HCT116 (cell line): Measurements from ENCODE around the gene PHGDH. TPM values are rescaled to one million over a fixed set of nuclear protein-coding genes. Genes with fewer than 3 reads are reported as not detected.
A peak's percentile ranks its signal among the peaks of the same experiment; 100 is the strongest.

Experiments
- ATAC-seq: fragments of 200-7000 bp; cut with Tn5 transposase; 2 replicates; pipeline ENCODE4 v1.9.1; 2020; ENCODE audit warnings: mild to moderate bottlenecking, moderate library complexity
- BruUV-seq: library from RNA; stranded (reverse); fragments of 400-500 nt; replicated peaks from 2 replicates; lab custom pipeline; 2021; lab: Mats Ljungman, UMichigan
- CTCF ChIA-PET: fragments of 300-600 bp; sonication (Branson Sonifier 250); formaldehyde crosslinking; loops from one replicate; lab custom pipeline; 2021; ENCODE audit warnings: antibody characterized with exemption; lab: Charles Lee
- POLR2A ChIA-PET: fragments of 300-600, 350-600 bp; sonication (Branson Sonifier 250); formaldehyde crosslinking; loops from one replicate; lab custom pipeline; 2021; ENCODE audit warnings: antibody characterized with exemption; lab: Charles Lee
- RAD21 ChIA-PET, 2 experiments: fragments of 300-600 bp; sonication (Branson Sonifier 250); formaldehyde crosslinking; loops; one replicate each; lab custom pipeline; 2023; ENCODE audit warnings: low total read pairs in 2 of 2; ENCODE audit not compliant: uncharacterized antibody in 2 of 2, unreplicated experiment in 2 of 2, low non-redundant PET in 1 of 2; lab: Charles Lee
- DNase-seq: peaks from one replicate; pipeline ENCODE4 v3.0.0-alpha.2; 2010; ENCODE audit warnings: low read depth, low spot score
- H2AFZ ChIP-seq: fragments of 200-600 bp; shearing (Covaris generic), sonication (generic); 2 replicates; pipeline ENCODE4 v1.6.1; 2017; ENCODE audit warnings: low read depth, mixed run types, mixed read lengths, antibody characterized with exemption, low read length; ENCODE audit not compliant: poor library complexity, severe bottlenecking
- H3K27ac ChIP-seq: 2 replicates; pipeline ENCODE4 v1.5.1; 2012; ENCODE audit warnings: low read depth, low read length
- H3K27me3 ChIP-seq: fragments of 200-600 bp; sonication (generic); 2 replicates; pipeline ENCODE4 v1.6.1; 2016; ENCODE audit warnings: mixed run types, low read length, mixed read lengths; ENCODE audit not compliant: insufficient read depth
- H3K36me3 ChIP-seq, 2 experiments: fragments of 200-500 bp in 1 of 2; fragments of 200-600 bp in 1 of 2; sonication (Bioruptor generic) in 1 of 2; sonication (generic) in 1 of 2; 2 replicates each; pipeline versions ENCODE4 v1.5.1 to v1.6.1; 2014 to 2016; ENCODE audit warnings: low read length in 2 of 2, inconsistent platforms in 1 of 2, mixed read lengths in 1 of 2, mixed run types in 1 of 2; ENCODE audit not compliant: insufficient read depth in 2 of 2, control insufficient read depth in 1 of 2
- H3K4me1 ChIP-seq, 2 experiments: fragments of 200-600 bp in 1 of 2; sonication (generic) in 1 of 2; 2 replicates each; pipeline versions ENCODE4 v1.5.1 to v1.6.1; 2012 to 2017; ENCODE audit warnings: low read length in 2 of 2, inconsistent platforms in 1 of 2, mild to moderate bottlenecking in 1 of 2, mixed read lengths in 1 of 2, mixed run types in 1 of 2, moderate library complexity in 1 of 2; ENCODE audit not compliant: insufficient read depth in 2 of 2, control insufficient read depth in 1 of 2
- H3K4me2 ChIP-seq: fragments of 200-600 bp; sonication (generic); 2 replicates; pipeline ENCODE4 v1.6.1; 2017; ENCODE audit warnings: mixed run types, low read length, mixed read lengths
- H3K4me3 ChIP-seq, 2 experiments: fragments of 200-600 bp in 1 of 2; sonication (generic) in 1 of 2; replicated peaks in 1 of 2; 2 replicates each; pipeline ENCODE4 v1.5.1; 2011 to 2016; ENCODE audit warnings: low read length in 2 of 2, control low read depth in 1 of 2, low read depth in 1 of 2, mild to moderate bottlenecking in 1 of 2, mixed read lengths in 1 of 2, mixed run types in 1 of 2
- H3K79me2 ChIP-seq: fragments of 200-600 bp; sonication (generic); 2 replicates; pipeline ENCODE4 v1.6.1; 2017; ENCODE audit warnings: mild to moderate bottlenecking, mixed run types, low read length, moderate library complexity, mixed read lengths; ENCODE audit not compliant: insufficient read depth
- H3K9ac ChIP-seq: fragments of 200-600 bp; sonication (generic); 2 replicates; pipeline ENCODE4 v1.6.1; 2016; ENCODE audit warnings: low read length, mixed read lengths
- H3K9me2 ChIP-seq: fragments of 200-600 bp; sonication (generic), shearing (Covaris generic); 2 replicates; pipeline ENCODE4 v1.6.1; 2017; ENCODE audit warnings: mixed run types, mild to moderate bottlenecking, moderate library complexity; ENCODE audit not compliant: insufficient read depth
- H3K9me3 ChIP-seq, 2 experiments: fragments of 200-500 bp in 1 of 2; fragments of 200-600 bp in 1 of 2; sonication (Bioruptor generic) in 1 of 2; sonication (generic) in 1 of 2; 2 replicates each; pipeline ENCODE4 v1.6.1; 2014 to 2017; ENCODE audit warnings: low read length in 2 of 2, mixed read lengths in 2 of 2, inconsistent platforms in 1 of 2, low read depth in 1 of 2, mild to moderate bottlenecking in 1 of 2, mixed run types in 1 of 2, moderate library complexity in 1 of 2; ENCODE audit not compliant: control insufficient read depth in 1 of 2, insufficient read depth in 1 of 2
- H4K20me1 ChIP-seq: fragments of 200-600 bp; sonication (generic), shearing (Covaris generic); 2 replicates; pipeline ENCODE4 v1.6.1; 2017; ENCODE audit warnings: mixed run types, mild to moderate bottlenecking, moderate library complexity; ENCODE audit not compliant: insufficient read depth
- ATF3 ChIP-seq: IDR thresholded peaks from 2 replicates; pipeline ENCODE4 v1.6.1; 2012
- CTCF ChIP-seq, 3 experiments: fragments of 200-600 bp in 1 of 3; sonication (generic) in 1 of 3; IDR thresholded peaks in 2 of 3; conservative IDR thresholded peaks in 1 of 3; 2 replicates each; pipeline ENCODE4 v1.5.1; 2012 to 2017; ENCODE audit warnings: low read depth in 2 of 3, low read length in 2 of 3, antibody characterized with exemption in 1 of 3, borderline replicate concordance in 1 of 3, control low read depth in 1 of 3, mild to moderate bottlenecking in 1 of 3, mixed read lengths in 1 of 3, mixed run types in 1 of 3, moderate library complexity in 1 of 3; ENCODE audit not compliant: insufficient read depth in 1 of 3
- EGR1 ChIP-seq: IDR thresholded peaks from 2 replicates; pipeline ENCODE4 v1.6.1; 2012; ENCODE audit warnings: low read depth
- ELF1 ChIP-seq: IDR thresholded peaks from 2 replicates; pipeline ENCODE4 v1.6.1; 2012; ENCODE audit warnings: low read depth, borderline replicate concordance
- EZH2 ChIP-seq: fragments of 200-600 bp; sonication (generic); IDR thresholded peaks from 2 replicates; pipeline ENCODE4 v1.6.1; 2017; ENCODE audit warnings: antibody characterized with exemption, mixed run types
- FOSL1 ChIP-seq: IDR thresholded peaks from 2 replicates; pipeline ENCODE4 v1.6.1; 2012; ENCODE audit warnings: low read depth
- JUND ChIP-seq: IDR thresholded peaks from 2 replicates; pipeline ENCODE4 v1.6.1; 2012
- MAX ChIP-seq: IDR thresholded peaks from 2 replicates; pipeline ENCODE4 v1.6.1; 2012
- REST ChIP-seq: IDR thresholded peaks from 2 replicates; pipeline ENCODE4 v1.6.1; 2012; ENCODE audit warnings: low read depth
- SRF ChIP-seq: IDR thresholded peaks from 2 replicates; pipeline ENCODE4 v1.6.1; 2012; ENCODE audit warnings: low read depth
- TCF7L2 ChIP-seq: IDR thresholded peaks from 2 replicates; pipeline ENCODE4 v1.7.0; 2011; ENCODE audit warnings: borderline replicate concordance, inconsistent platforms; ENCODE audit not compliant: insufficient read depth, insufficient read length; ENCODE audit errors: extremely low read depth
- YY1 ChIP-seq: IDR thresholded peaks from 2 replicates; pipeline ENCODE4 v1.6.1; 2011; ENCODE audit warnings: low read length, low read depth, moderate library complexity, mild to moderate bottlenecking; ENCODE audit not compliant: insufficient replicate concordance; ENCODE audit errors: extremely low read depth
- ZBTB33 ChIP-seq: IDR thresholded peaks from 2 replicates; pipeline ENCODE4 v1.6.1; 2011; ENCODE audit warnings: mild to moderate bottlenecking, low read length, moderate library complexity; ENCODE audit not compliant: insufficient replicate concordance; ENCODE audit errors: extremely low read depth
- ZFX ChIP-seq: fragments of 450-650 bp; IDR thresholded peaks from 2 replicates; pipeline ENCODE4 v1.6.1; 2017
- intact Hi-C: fragments of 100-400 bp; cut with micrococcal nuclease; formaldehyde crosslinking; loops from 2 replicates; pipeline ENCODE4 v1.10.0; 2022
- total RNA-seq: library from RNA; stranded (reverse); gene quantifications from one replicate; pipeline ENCODE4 v1.2.1, GENCODE V29; 2021; ENCODE audit not compliant: unreplicated experiment

Gene PHGDH
- total RNA-seq, 1 experiment from 2014 or later = 187 TPM

GRCh38 chr1:119713039-119713748 lies 1.5 kb downstream of the PHGDH start (continued):
- TF ChIP-seq ATF3 = no peak
- TF ChIP-seq EZH2 = no peak
- TF ChIP-seq YY1 = no peak
- TF ChIP-seq REST = no peak
- TF ChIP-seq JUND = no peak
- no peak for TF ChIP-seq FOSL1
- no peak for TF ChIP-seq SRF
- no peak for TF ChIP-seq ZFX

- H2AFZ ChIP-seq = no peak overlapping the region
- H3K9me3 ChIP-seq = no peaks in the 10 kb centered on the region
- peak overlapping the region; percentile 94 for H3K4me2 ChIP-seq
- ChIA-PET POLR2A (no interaction called here), CTCF (interaction anchor here (0.9 kb wide), 1 partner anchor 39 kb away, joined by 3 read pairs; no protein-coding TSS in a partner anchor), RAD21 (no interaction called here)
- DNase-seq (no peak), ATAC-seq (no peak)
- intact Hi-C loops = no loop called here
- H3K4me1 ChIP-seq = peaks cover 16 to 18% of the 10 kb centered on the region in 2 experiments
- no TSS peak for BruUV-seq
- no peaks in the 10 kb centered on the region for H3K9me2 ChIP-seq
- H3K27ac ChIP-seq = peak overlapping the region; percentile 36; the same call in 1 of the 2 replicates
- H3K79me2 ChIP-seq = peaks cover 18% of the 10 kb centered on the region
- peak overlapping the region in 1 of 2 experiments; percentile 96; a peak in 2 of 4 replicates for H3K4me3 ChIP-seq
- H3K27me3 ChIP-seq = no peaks in the 10 kb centered on the region
- no peaks in the 10 kb centered on the region for H4K20me1 ChIP-seq
- no peak overlapping the region for H3K9ac ChIP-seq
- no peaks in the 10 kb centered on the region for H3K36me3 ChIP-seq
- TF ChIP-seq ZBTB33 = no peak
- no peak for TF ChIP-seq ELF1
- TF ChIP-seq MAX = no peak
- no peak for TF ChIP-seq TCF7L2
- TF ChIP-seq FOSL1 = no peak
- no peak for TF ChIP-seq SRF
- TF ChIP-seq JUND = no peak
- TF ChIP-seq EGR1 = no peak
- TF ChIP-seq CTCF (IDR thresholded peaks at IDR 0.05 in 2 of 3, conservative IDR thresholded peaks at IDR 0.05 in 1 of 3; ENCODE audit: borderline replicate concordance in 1 of 3, insufficient read depth in 1 of 3, low read depth in 2 of 3, low read length in 2 of 3) = no peak
Observed at GRCh38 chr1:119713749-119714456, 2.2 kb downstream of the PHGDH start.
